ENCODE data around the gene BHLHA15.

DNA sequence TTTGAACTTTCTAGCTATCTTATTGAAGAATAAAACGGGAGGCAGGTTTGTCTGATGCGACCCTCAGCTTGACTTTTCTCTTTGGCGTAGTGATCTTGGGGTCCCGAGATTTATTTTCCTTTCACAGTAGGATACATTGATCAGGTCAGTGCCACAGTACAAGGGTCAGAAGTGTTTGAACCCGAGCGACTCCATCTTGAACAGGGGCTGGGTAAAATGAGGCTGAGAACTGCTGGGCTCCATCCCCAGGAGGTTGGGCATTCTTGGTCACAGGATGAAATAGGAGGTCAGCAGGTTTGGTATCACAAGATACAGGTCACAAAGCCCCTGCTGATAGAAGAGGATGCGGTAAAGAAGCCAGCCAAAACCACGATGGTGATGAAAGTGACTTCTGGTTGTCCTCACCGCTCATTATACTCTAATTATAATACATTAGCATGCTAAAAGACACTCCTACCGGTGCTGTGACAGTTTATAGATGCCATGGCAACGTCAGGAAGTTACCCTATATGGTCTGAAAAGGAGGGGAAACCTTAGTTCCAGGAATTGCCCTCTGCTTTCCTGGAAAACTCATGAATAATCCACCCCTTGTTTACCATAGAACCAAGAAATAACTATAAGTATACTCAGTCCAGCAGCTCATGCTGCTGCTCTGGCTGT lies 43.8 kb downstream of the BHLHA15 start:
- TF ChIP-seq, protein P1, sequence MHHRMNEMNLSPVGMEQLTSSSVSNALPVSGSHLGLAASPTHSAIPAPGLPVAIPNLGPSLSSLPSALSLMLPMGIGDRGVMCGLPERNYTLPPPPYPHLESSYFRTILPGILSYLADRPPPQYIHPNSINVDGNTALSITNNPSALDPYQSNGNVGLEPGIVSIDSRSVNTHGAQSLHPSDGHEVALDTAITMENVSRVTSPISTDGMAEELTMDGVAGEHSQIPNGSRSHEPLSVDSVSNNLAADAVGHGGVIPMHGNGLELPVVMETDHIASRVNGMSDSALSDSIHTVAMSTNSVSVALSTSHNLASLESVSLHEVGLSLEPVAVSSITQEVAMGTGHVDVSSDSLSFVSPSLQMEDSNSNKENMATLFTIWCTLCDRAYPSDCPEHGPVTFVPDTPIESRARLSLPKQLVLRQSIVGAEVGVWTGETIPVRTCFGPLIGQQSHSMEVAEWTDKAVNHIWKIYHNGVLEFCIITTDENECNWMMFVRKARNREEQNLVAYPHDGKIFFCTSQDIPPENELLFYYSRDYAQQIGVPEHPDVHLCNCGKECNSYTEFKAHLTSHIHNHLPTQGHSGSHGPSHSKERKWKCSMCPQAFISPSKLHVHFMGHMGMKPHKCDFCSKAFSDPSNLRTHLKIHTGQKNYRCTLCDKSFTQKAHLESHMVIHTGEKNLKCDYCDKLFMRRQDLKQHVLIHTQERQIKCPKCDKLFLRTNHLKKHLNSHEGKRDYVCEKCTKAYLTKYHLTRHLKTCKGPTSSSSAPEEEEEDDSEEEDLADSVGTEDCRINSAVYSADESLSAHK (tag by site-specific recombination; IDR thresholded peaks at IDR 0.05) = no peak
- TF ChIP-seq, protein P2, sequence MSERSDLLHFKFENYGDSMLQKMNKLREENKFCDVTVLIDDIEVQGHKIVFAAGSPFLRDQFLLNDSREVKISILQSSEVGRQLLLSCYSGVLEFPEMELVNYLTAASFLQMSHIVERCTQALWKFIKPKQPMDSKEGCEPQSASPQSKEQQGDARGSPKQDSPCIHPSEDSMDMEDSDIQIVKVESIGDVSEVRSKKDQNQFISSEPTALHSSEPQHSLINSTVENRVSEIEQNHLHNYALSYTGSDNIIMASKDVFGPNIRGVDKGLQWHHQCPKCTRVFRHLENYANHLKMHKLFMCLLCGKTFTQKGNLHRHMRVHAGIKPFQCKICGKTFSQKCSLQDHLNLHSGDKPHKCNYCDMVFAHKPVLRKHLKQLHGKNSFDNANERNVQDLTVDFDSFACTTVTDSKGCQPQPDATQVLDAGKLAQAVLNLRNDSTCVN (tag by site-specific recombination; optimal IDR thresholded peaks at IDR 0.05) = no peak
- TF ChIP-seq MEIS1 (CRISPR knock-in tag; IDR thresholded peaks at IDR 0.05; ENCODE audit: borderline replicate concordance) = no peak

All from HEK293 (cell line).